Activated naive CD8-positive, alpha-beta T cell (primary cell): ENCODE measurements around the gene SEBOX.
A peak's percentile ranks its signal among the peaks of the same experiment; 100 is the strongest.

ENCODE experiments used
- H3K27ac Mint-ChIP-seq: one replicate; pipeline ENCODE4 v1.8.0; 2021; ENCODE audit warnings: mixed read lengths
- H3K27me3 Mint-ChIP-seq: one replicate; pipeline ENCODE4 v1.8.0; 2021; ENCODE audit warnings: mixed read lengths
- H3K36me3 Mint-ChIP-seq: one replicate; pipeline ENCODE4 v1.8.0; 2021; ENCODE audit warnings: mixed read lengths
- H3K4me1 Mint-ChIP-seq: one replicate; pipeline ENCODE4 v1.8.0; 2021; ENCODE audit warnings: low read depth, mixed read lengths
- H3K4me3 Mint-ChIP-seq: one replicate; pipeline ENCODE4 v1.8.0; 2021; ENCODE audit warnings: mild to moderate bottlenecking, mixed read lengths
- H3K9me3 Mint-ChIP-seq: one replicate; pipeline ENCODE4 v1.8.0; 2021; ENCODE audit warnings: low read depth, mixed read lengths

Gene SEBOX

DNA sequence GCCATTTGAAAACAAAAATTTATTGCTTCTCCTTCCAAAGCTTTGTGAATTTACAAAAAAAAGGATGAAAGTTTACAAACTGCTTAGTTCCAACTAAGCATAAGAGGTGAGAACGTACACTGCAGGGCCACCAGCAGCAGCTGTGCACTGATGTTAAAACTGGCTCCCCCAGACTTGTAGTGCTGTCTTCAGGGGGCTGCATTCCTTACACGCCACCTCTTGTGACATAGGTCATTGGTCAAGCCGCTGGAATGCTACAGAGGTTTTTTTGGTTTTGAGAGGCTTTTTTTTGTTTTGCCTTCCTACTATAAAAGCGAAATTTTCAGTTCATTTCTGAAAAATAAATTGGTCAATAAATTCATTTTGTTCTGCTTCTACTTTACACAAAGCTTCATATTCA is 36.7 kb downstream of the SEBOX start:
- no peaks in the 10 kb centered on the region for H3K9me3 Mint-ChIP-seq
- no peak overlapping the region for H3K4me3 Mint-ChIP-seq
- peaks cover 4% of the 10 kb centered on the region for H3K36me3 Mint-ChIP-seq
- peaks cover 12% of the 10 kb centered on the region for H3K4me1 Mint-ChIP-seq
- H3K27ac Mint-ChIP-seq = no peak overlapping the region
- no peaks in the 10 kb centered on the region for H3K27me3 Mint-ChIP-seq

DNA sequence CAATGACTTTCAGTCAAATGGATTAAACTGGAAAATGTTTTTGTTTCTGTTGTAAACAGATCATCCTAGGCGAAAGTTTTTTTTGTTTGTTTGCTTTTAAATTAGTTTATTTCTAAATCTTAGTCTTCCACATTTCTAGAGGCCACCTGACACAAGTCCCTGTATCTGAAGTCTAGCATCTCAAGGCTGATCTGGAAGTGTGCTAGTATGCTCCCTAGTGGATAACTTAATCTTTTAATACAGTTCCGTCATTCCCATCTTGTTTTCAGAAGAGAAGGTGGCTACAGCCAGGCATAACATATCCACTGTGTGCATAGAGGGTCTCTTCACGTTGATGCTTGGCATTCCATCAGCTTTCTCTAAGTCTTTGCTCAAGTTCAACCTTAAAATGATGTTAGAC is 37.3 kb downstream of the SEBOX start:
- Mint-ChIP-seq H3K27ac (no peak overlapping the region), H3K4me1 (peaks cover 11% of the 10 kb centered on the region), H3K36me3 (peaks cover 4% of the 10 kb centered on the region), H3K27me3 (no peaks in the 10 kb centered on the region), H3K9me3 (no peaks in the 10 kb centered on the region), H3K4me3 (no peak overlapping the region)

DNA sequence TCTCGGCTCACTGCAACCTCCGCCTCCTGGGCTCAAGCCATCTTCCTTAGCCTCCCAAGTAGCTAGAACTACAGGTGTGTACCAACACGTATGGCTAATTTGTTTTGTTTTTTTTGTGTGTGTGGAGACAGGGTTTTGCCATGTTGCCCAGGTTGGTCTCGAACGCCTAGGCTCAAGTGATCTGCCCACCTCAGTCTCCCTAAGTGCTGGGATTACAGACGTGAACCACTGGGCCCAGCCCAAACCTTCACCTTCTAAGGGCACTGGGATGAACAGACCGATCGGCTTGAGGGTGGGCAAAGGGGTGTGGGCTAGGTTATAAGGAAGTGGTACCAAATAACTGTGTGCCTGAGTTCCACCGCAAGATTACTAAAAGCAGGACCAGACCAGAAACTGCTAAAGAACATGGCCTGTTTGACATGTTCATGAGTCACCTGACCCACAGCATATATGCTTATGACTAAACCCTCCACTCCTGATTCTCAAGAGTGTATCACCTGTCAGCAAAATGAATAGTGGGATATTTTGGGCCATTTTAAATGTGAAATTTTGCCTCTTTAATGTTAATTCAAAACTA is 37.9 kb downstream of the SEBOX start:
- Mint-ChIP-seq H3K27ac (no peak overlapping the region), H3K4me1 (peaks cover 8% of the 10 kb centered on the region), H3K36me3 (peaks cover 8% of the 10 kb centered on the region), H3K4me3 (no peak overlapping the region), H3K9me3 (no peaks in the 10 kb centered on the region), H3K27me3 (no peaks in the 10 kb centered on the region)

DNA sequence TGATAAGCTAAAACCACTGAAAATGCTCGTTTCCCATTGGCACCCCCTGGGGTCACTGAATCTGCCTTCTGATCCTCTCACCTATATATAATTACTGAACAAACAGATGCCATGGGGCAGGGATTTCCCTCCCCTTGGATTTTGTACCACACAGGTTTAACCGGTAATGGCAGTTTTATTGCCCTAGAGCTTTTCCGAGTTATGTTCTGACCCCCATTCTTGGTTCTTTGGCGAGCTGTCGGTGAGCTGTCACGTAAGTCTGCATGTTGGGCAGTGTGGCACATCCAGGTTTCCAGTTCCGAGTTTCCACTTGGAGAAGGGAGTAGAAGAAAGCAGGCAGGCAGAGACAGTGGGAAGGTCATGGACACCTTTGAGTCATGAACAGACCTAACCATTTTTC is 38.9 kb downstream of the SEBOX start:
- Mint-ChIP-seq H3K27me3 (no peaks in the 10 kb centered on the region), H3K4me3 (no peak overlapping the region), H3K4me1 (peaks cover 7% of the 10 kb centered on the region), H3K36me3 (peaks cover 8% of the 10 kb centered on the region), H3K9me3 (no peaks in the 10 kb centered on the region), H3K27ac (no peak overlapping the region)

GRCh38 chr17:28325211-28325610 is 39.8 kb downstream of the SEBOX start:
- no peaks in the 10 kb centered on the region for H3K27me3 Mint-ChIP-seq
- H3K27ac Mint-ChIP-seq = no peak overlapping the region
- no peaks in the 10 kb centered on the region for H3K9me3 Mint-ChIP-seq
- peaks cover 14% of the 10 kb centered on the region for H3K36me3 Mint-ChIP-seq
- peaks cover 14% of the 10 kb centered on the region for H3K4me1 Mint-ChIP-seq
- no peak overlapping the region for H3K4me3 Mint-ChIP-seq

DNA sequence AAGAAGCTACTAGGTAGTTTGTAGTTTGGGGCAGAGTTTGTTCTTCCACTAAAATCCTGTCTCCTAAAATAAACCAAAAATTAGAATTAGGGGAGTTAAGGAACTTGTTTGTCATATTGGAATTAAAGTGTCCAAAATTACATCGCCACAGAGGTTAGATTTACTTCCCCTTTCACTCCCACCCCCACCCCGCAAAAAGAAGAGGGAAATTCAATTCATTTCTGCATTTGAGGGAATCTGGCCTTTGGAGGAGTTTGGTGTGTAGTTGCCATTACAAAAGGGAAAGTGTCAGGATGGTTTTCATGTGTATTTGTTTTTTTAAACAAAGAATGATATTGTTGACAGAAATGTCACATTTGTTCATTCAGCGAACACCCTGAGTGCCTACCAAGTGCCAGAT is 40.2 kb downstream of the SEBOX start:
- Mint-ChIP-seq H3K4me3 (no peak overlapping the region), H3K36me3 (peaks cover 14% of the 10 kb centered on the region), H3K9me3 (no peaks in the 10 kb centered on the region), H3K27ac (no peak overlapping the region), H3K27me3 (no peaks in the 10 kb centered on the region), H3K4me1 (peaks cover 18% of the 10 kb centered on the region)

- peaks cover 14% of the 10 kb centered on the region for H3K36me3 Mint-ChIP-seq
- no peak overlapping the region for H3K4me3 Mint-ChIP-seq
- H3K4me1 Mint-ChIP-seq = peaks cover 20% of the 10 kb centered on the region
These were observed 40.7 kb downstream of the SEBOX start for GRCh38 chr17:28324267-28324745.

GRCh38 chr17:28320215-28321061 is 44.6 kb downstream of the SEBOX start:
- no peaks in the 10 kb centered on the region for H3K9me3 Mint-ChIP-seq
- peaks cover 10% of the 10 kb centered on the region for H3K36me3 Mint-ChIP-seq
- peaks cover 26% of the 10 kb centered on the region for H3K4me1 Mint-ChIP-seq
- no peaks in the 10 kb centered on the region for H3K27me3 Mint-ChIP-seq
- H3K4me3 Mint-ChIP-seq = peak overlapping the region; percentile 93
- H3K27ac Mint-ChIP-seq = peak overlapping the region; percentile 5

More at GRCh38 chr17:28324267-28324745, 40.7 kb downstream of the SEBOX start:
- no peaks in the 10 kb centered on the region for H3K27me3 Mint-ChIP-seq
- no peak overlapping the region for H3K27ac Mint-ChIP-seq
- H3K9me3 Mint-ChIP-seq = no peaks in the 10 kb centered on the region

DNA sequence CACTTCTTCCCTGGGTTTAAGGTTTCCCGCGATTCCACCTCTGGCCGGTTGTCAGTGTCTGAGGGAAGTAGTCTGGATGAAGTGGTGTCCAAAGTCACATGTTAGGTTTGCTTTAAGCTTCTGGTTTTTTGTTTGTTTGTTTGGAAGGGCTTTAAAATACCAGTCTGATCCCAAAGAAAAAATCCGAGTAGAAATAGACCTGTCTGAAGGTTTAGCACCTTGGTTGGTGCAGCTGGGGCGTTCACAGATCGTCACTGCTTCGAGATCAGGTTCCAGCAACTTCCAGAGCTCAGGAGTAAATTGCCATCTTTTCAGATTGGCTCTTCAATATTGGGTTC is 45.4 kb downstream of the SEBOX start:
- peak overlapping the region; percentile 83 for H3K27ac Mint-ChIP-seq
- no peaks in the 10 kb centered on the region for H3K9me3 Mint-ChIP-seq
- no peaks in the 10 kb centered on the region for H3K27me3 Mint-ChIP-seq
- peaks cover 26% of the 10 kb centered on the region for H3K4me1 Mint-ChIP-seq
- H3K36me3 Mint-ChIP-seq = peaks cover 10% of the 10 kb centered on the region
- peak overlapping the region; percentile 93 for H3K4me3 Mint-ChIP-seq

DNA sequence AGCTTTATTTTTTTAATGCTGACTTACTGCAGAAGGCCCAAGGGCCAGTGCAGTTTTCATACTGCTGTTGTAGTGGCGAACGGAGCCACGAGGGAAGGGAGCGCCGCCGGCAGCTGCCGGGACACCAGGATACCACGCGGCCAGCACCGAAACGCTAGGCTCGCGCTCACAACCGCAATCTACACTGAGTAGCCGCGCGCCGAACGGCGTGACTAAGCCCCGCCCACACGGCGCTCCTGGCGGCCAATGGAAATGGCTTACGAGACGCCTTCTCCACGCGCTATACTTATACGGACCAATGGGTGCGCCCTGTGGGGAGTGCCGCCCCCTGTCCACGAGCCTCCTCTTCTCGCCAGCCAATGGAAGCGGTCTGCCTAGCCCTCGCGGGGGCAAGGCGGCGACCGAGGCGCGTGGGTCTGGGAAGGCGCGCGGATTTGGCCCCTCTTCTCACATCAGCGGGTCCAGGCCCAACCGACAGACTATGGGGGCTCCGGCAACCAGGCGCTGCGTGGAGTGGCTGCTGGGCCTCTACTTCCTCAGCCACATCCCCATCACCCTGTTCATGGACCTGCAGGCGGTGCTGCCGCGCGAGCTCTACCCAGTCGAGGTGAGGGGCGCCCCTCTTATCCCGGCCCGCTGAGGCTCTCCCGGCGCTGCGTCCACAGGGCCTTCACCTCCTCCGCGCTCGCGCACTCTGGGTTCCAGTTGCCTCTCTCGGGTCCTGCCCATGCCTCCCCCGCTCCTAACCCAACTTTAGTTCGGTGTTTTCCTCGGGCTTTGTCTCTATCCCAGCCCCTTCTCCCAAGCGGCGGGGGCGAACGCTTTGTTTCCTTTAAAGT is 46.0 kb downstream of the SEBOX start, which contains the start of gene TMEM97:
Gene TMEM97, plus strand, starts transcription at position 442 of the 839 bp plus-strand sequence. Its CDS starts 40 bp downstream, at position 482.
- Mint-ChIP-seq H3K36me3 (peaks cover 10% of the 10 kb centered on the region), H3K27ac (peak within 1 kb of the TSS; percentile 83), H3K4me1 (peaks cover 26% of the 10 kb centered on the region), H3K27me3 (no peaks in the 10 kb centered on the region), H3K9me3 (no peaks in the 10 kb centered on the region), H3K4me3 (peak within 1 kb of the TSS; percentile 93)

DNA sequence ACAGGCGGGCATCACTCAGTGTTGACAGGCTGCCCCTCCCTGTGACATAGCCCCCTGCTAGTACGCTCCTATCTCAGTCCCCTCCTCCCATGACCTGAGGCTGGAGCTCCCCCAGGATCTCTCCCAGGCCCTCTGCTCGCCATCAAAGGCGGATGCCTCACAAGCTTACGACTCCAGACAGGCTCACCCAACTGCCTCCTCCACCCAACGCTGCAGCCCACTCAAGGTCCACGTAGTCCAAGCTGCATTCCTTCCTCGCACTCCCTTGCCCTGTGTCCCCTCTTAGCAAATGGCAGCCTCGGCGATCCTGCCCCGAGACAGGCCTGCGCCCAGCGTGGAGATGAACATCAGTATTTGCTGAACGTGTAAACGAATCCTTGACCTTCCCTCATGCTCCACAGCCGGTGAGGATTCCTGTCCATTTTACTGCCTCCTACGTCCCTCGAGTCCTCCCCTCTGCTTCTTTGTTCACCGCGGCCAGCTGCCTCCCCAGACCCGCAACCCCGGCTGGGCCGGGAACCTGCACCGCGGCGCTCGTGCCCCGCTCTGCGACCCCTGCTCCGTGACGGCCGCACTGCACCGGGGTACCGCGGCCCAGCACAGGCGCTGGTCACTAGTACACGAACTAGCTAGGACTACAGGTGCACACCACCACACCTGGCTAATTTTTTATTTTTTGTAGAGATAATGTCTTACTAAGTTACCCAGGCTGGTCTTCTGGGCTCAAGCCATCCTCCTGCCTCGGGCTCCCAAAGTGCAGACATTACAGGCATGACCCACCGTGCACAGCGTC is 46.8 kb downstream of the SEBOX start:
- Mint-ChIP-seq H3K4me1 (peaks cover 26% of the 10 kb centered on the region), H3K27ac (peak overlapping the region; percentile 83), H3K4me3 (peak overlapping the region; percentile 93), H3K36me3 (peaks cover 10% of the 10 kb centered on the region), H3K27me3 (no peaks in the 10 kb centered on the region), H3K9me3 (no peaks in the 10 kb centered on the region)

DNA sequence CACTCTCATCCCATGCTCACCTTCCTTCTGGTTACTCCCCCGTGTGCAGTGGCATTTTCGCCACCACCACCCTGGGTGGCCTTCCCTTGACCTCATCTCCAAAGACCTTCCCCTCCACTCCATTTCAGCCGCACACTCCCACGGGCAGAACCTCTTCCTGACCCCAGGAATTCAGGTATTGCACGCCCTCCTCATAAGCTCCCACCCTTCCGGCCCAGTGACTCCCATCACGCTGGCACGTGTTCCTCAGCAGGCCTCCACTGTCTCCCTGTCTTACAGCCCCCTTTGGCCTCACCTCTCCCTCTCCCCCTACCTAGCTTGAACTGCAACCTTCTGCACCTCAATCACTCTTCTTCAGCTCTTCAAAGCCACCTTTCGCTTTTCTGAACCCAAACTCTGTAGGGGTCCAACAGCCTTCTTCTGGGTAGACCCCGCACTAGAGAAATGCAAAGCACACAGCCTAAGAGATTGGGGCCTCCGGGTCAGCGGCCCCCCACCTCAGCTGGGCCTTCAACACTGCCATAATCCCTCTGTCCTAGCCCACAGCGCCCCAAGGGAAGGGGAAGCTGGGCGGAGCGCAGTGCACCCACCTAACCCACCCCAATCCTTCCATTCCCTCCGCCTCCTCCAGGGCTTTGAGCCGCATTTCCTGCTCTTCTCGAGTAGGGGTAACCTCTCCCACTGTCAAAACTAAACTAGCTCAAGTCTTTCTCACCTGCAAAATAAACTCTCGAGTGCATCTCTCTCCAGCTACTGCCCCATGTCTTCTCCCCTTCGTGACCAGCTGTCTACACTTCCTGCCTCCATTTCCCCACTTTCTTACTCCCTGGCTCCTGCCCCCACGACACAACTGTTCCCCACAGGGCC is 47.7 kb downstream of the SEBOX start:
- Mint-ChIP-seq H3K4me1 (peaks cover 23% of the 10 kb centered on the region), H3K9me3 (no peaks in the 10 kb centered on the region), H3K36me3 (peaks cover 7% of the 10 kb centered on the region), H3K27ac (no peak overlapping the region), H3K4me3 (peak overlapping the region; percentile 93), H3K27me3 (no peaks in the 10 kb centered on the region)

DNA sequence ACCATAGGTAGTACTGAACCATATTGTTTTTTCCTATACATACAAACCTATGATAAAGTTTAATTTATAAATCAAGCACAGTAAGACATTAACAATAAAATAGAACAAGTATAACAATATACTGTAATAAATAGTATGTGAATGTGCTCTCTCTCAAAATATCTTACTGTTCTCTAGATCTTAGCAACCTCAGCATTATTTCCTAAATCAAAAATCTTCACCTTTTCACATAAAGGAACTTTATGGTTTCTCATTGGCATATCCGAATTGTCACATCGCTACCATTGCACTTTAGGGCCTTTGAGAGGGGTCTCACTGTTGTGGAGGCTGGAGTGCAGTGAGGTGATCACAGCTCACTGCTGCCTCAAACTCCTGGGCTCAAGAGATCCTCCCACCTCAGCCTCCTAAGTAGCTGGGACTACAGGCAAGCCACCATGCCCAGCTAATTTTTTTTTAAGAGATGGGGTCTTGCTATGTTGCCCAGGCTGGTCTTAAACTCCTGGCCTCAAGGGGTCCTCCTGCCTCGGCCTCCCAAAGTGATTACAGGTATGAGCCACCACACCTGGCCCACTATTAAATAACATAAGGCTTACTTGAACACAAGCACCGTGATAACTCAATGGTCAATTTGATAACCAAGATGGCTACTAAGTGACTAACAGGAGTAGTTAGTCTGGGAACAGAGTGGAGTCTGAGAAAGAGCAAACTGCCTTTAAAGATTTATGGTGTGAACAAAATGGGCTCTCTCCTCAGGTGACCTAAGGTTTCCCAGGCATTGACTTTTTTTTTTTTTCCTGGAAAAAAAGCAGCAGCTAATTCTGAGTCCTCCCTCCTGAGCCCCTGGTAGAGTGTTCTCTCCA is 48.9 kb downstream of the SEBOX start:
- H3K27me3 Mint-ChIP-seq = no peaks in the 10 kb centered on the region
- peaks cover 6% of the 10 kb centered on the region for H3K36me3 Mint-ChIP-seq
- H3K27ac Mint-ChIP-seq = no peak overlapping the region
- H3K4me3 Mint-ChIP-seq = no peak overlapping the region
- peaks cover 23% of the 10 kb centered on the region for H3K4me1 Mint-ChIP-seq
- H3K9me3 Mint-ChIP-seq = no peaks in the 10 kb centered on the region
